ENCODE data around the gene SDHA.

DNA sequence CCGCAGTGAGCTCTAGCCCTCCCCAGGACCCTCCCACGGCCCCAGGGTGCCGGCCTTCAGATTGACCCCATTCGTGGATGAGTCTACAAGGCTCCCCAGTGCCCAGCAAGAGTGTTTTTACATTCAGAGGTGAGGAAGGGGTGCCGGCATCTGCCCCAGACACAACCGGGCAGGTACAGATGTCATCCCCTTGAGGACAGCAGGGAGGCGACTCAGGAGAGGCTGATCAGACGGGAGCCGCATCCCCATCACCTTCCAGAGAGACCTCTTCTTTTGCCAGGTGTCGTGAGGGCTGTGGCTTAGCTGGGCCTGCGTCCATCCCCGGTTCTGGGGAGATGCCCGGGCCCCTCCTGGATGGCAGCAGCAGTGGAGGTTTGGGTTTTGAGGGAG lies 31.1 kb upstream of the SDHA start:
- TF ChIP-seq, protein P1, sequence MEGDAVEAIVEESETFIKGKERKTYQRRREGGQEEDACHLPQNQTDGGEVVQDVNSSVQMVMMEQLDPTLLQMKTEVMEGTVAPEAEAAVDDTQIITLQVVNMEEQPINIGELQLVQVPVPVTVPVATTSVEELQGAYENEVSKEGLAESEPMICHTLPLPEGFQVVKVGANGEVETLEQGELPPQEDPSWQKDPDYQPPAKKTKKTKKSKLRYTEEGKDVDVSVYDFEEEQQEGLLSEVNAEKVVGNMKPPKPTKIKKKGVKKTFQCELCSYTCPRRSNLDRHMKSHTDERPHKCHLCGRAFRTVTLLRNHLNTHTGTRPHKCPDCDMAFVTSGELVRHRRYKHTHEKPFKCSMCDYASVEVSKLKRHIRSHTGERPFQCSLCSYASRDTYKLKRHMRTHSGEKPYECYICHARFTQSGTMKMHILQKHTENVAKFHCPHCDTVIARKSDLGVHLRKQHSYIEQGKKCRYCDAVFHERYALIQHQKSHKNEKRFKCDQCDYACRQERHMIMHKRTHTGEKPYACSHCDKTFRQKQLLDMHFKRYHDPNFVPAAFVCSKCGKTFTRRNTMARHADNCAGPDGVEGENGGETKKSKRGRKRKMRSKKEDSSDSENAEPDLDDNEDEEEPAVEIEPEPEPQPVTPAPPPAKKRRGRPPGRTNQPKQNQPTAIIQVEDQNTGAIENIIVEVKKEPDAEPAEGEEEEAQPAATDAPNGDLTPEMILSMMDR (IDR thresholded peaks at IDR 0.05) = no peak
- no peak for TF ChIP-seq POLR2A (IDR thresholded peaks at IDR 0.05)

Data from heart left ventricle (tissue), 13 donors.